GM12864 (cell line): ENCODE data around the gene NELL2.
A peak's percentile ranks its signal among the peaks of the same experiment; 100 is the strongest.

ENCODE experiments used
- DNase-seq: peaks from one replicate; pipeline ENCODE4 v3.0.0-alpha.2; 2011; ENCODE audit warnings: low read depth
- H3K4me3 ChIP-seq: 2 replicates; pipeline ENCODE4 v1.5.1; 2011; ENCODE audit warnings: mild to moderate bottlenecking, low read depth, low read length, control low read depth
- TF ChIP-seq, protein P1 (sequence below): IDR thresholded peaks from 2 replicates; pipeline ENCODE4 v1.5.1; 2011; ENCODE audit warnings: low read depth, mild to moderate bottlenecking, moderate library complexity, low read length, control low read depth, inconsistent platforms; ENCODE audit errors: missing control alignments

The NELL2 gene

DNA sequence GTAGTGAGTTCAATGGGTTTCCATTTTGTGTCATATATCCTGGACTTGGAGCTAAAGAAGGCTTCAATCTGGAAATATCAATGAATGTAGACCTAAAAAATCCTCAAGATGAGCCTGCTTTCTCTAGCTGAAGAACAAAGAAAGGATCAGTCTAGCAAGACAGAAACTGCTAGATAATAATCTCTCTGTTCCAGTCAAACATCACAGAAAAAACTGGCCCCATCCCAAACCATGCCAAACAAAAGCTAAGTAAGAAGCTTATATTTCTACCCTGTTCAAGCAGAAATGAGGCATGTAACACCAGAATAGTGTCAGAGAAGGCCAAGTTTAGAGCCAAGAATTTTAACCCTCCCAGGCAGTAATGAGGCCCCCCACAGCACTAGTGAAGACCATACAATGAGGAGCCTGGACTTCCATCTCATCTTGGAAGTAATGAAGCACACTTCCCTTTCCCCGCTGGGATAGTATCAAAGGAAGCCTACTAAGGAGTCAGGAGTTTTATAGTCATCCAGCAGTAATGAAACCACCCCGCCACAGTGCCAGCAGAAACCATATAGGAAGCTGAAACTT lies 95.8 kb downstream of the NELL2 start:
- DNase-seq = no peak
- no peak overlapping the region for H3K4me3 ChIP-seq

DNA sequence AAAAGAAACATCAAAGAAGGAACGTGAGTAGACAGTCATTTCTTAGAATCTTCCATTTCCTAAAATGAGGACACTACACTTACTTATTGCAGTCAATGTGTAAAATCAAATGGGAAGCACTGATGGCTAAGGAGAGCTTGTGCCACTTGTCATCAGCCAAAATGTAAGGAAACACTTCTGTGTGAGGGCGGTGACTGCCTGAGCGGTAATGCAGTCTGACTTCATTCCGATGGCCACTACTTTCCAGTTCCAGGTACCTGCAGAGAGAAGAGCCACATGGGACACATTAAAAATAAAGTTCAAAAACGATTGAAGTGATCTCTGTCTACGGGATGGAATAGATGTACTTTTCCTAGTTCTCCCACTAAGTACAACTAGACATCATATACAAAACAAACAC lies 96.3 kb downstream of the NELL2 start:
- TF ChIP-seq, protein P1, sequence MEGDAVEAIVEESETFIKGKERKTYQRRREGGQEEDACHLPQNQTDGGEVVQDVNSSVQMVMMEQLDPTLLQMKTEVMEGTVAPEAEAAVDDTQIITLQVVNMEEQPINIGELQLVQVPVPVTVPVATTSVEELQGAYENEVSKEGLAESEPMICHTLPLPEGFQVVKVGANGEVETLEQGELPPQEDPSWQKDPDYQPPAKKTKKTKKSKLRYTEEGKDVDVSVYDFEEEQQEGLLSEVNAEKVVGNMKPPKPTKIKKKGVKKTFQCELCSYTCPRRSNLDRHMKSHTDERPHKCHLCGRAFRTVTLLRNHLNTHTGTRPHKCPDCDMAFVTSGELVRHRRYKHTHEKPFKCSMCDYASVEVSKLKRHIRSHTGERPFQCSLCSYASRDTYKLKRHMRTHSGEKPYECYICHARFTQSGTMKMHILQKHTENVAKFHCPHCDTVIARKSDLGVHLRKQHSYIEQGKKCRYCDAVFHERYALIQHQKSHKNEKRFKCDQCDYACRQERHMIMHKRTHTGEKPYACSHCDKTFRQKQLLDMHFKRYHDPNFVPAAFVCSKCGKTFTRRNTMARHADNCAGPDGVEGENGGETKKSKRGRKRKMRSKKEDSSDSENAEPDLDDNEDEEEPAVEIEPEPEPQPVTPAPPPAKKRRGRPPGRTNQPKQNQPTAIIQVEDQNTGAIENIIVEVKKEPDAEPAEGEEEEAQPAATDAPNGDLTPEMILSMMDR = no peak
- no peak overlapping the region for H3K4me3 ChIP-seq

More for the DNA sequence above, 95.8 kb downstream of the NELL2 start:
- TF ChIP-seq, protein P1 = no peak

DNA sequence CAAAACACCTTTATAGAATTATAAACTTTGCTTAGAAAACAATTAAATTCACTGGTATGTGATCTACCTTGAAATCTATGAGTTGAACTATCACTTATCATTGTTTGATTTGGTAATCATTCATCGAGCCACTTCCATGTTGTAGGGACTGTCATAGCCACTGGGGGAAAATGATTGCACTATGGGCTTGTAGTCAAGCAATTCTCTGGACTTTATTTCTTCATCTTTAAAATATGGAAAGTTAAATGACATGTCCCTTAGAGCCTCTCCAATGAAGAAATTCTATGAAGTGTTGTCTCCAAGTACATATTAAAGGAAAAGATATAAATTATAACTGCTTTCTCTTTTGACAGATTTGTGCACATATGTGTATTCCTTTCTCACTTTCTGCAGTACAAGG lies 97.3 kb downstream of the NELL2 start:
- no peak for DNase-seq
- TF ChIP-seq, protein P1 = no peak
- no peak overlapping the region for H3K4me3 ChIP-seq

More for the DNA sequence above, 96.3 kb downstream of the NELL2 start:
- no peak for DNase-seq

DNA sequence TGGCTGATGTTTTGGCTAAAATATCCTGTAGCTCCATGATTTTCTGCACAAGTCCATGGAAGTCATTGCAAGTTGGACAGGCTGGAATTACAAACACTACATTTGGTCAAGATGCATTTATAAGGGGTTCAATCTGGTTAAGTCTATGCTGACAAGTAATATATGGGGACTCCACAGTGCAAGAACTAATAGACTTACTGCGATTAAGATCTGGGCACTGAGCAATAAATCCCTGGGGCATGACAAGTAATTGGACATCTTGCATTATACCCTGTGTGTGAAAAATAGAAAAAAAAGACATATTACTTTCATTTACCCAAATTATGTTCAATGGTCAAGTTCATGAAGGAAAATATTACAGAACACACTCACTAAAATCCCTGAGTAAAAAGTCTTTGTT lies 99.1 kb downstream of the NELL2 start:
- TF ChIP-seq, protein P1 = no peak
- DNase-seq = no peak
- no peak overlapping the region for H3K4me3 ChIP-seq

DNA sequence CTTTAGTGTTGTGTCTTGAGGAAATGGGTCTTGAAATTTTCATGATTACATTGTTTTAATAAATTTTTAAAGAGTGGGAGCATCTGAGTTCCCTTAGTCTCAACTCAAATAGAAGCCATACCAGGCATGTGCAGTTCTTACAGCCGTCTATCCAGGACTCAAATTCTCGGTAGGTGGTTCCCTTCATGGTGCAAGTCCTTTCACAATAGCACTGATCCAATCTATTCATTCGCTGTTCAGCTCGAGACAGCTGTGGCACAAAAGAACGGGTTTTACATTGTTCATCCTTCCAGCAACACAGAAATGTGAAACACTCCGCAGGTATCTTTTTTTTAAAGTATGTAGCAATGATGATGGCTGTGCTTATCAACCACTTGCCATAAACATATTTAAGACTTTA lies 100.2 kb downstream of the NELL2 start:
- TF ChIP-seq, protein P1 = no peak
- no peak for DNase-seq
- H3K4me3 ChIP-seq = no peak overlapping the region

DNA sequence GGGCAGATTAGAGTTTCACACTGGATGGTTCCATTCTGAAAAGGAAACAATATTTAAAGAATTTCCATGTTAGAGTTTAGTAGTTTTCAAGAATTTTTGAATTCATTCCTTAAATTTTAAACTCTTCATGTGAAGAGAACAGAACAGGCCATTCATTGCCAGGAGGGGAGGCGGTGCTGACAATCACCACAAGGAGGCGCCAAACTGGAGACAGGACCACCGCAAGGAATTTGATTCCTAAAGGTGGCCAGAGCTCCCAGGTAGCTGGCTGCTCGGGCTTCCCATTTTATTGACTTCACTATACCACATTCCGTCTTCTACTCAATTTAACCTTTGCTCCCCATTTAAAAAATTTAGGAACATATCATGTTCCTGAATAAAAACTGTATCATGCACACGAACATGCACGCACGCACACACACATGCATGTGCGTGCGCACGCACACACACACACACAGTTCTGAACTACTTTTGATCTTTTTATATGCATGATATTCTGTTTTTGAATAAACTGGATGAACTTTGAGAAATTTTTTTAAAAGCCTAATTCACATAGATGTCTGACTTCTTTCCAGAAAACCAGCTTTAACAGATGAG lies 101.2 kb downstream of the NELL2 start:
- H3K4me3 ChIP-seq = no peak overlapping the region
- TF ChIP-seq, protein P1 = peak; percentile 87
- DNase-seq = no peak

DNA sequence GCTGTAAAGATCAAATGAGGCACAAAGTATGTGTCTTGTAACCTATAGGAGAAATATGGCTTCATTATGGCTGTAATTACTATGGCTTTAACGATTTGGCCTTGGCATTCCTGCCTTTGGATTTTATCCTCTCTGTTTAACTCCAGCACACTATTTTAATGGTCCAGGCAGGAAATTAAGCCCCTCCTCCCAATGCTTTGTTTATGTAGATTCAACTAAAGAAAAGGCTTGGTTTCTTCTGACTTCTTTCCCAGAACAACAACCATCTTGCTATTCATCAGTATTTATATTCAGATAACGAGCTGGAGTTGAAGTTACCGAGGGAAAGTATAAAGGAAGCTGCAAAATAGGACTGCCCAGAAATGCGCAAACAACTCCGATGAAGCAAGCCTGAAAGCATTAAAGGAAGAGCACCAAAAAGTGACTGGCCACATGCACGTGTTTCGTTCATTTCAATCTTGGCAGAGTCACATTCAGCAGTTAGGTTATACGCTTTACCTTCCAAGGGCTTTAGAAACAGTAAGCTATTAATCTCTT lies 104.6 kb downstream of the NELL2 start:
- DNase-seq = no peak
- H3K4me3 ChIP-seq = no peak overlapping the region
- TF ChIP-seq, protein P1 = no peak
